VCaP (cell line): ENCODE results near the gene RGS2.

ENCODE experiments used
- H3K27ac ChIP-seq: fragments of 450-650 bp; 2 replicates; pipeline ENCODE4 v1.5.1; 2017
- CTCF ChIP-seq: fragments of 450-650 bp; conservative IDR thresholded peaks from 2 replicates; pipeline ENCODE4 v1.5.1; 2017; ENCODE audit warnings: mild to moderate bottlenecking, moderate library complexity

RGS2 gene

GRCh38 chr1:192795916-192796618 lies 12.8 kb upstream of the RGS2 start:
- H3K27ac ChIP-seq = no peak overlapping the region
- no peak for TF ChIP-seq CTCF

- TF ChIP-seq CTCF = no peak
- H3K27ac ChIP-seq = no peak overlapping the region
Observed at GRCh38 chr1:192797143-192797542, 11.7 kb upstream of the RGS2 start.

- no peak overlapping the region for H3K27ac ChIP-seq
- TF ChIP-seq CTCF = no peak
Observed at GRCh38 chr1:192797891-192798290, 10.9 kb upstream of the RGS2 start.

- no peak overlapping the region for H3K27ac ChIP-seq
- no peak for TF ChIP-seq CTCF
Observed at GRCh38 chr1:192801451-192801850, 7.4 kb upstream of the RGS2 start.

GRCh38 chr1:192802406-192802805 lies 6.4 kb upstream of the RGS2 start:
- no peak overlapping the region for H3K27ac ChIP-seq
- TF ChIP-seq CTCF = no peak

- no peak overlapping the region for H3K27ac ChIP-seq
- no peak for TF ChIP-seq CTCF
Observed at GRCh38 chr1:192803501-192803900, 5.3 kb upstream of the RGS2 start.

- peak; percentile 82 for TF ChIP-seq CTCF
- no peak overlapping the region for H3K27ac ChIP-seq
Observed at GRCh38 chr1:192805832-192806323, 3.0 kb upstream of the RGS2 start.
